Measurements from ENCODE around the gene ADGRA1.

The ADGRA1 gene

GRCh38 chr10:133132473-133133291 is 45.0 kb downstream of the ADGRA1 start (continued):
- TF ChIP-seq RARB (CRISPR knock-in tag; IDR thresholded peaks at IDR 0.05) (no peak), GLIS3 (CRISPR knock-in tag; IDR thresholded peaks at IDR 0.05) (no peak)

- TF ChIP-seq ZNF8 (CRISPR knock-in tag; IDR thresholded peaks at IDR 0.05) (no peak), SNAI2 (CRISPR knock-in tag; IDR thresholded peaks at IDR 0.05) (no peak), ARNTL (CRISPR knock-in tag; IDR thresholded peaks at IDR 0.05; ENCODE audit: borderline replicate concordance, low read depth) (no peak), GLIS3 (CRISPR knock-in tag; IDR thresholded peaks at IDR 0.05) (no peak), ISL1 (CRISPR knock-in tag; IDR thresholded peaks at IDR 0.05) (no peak), CSRNP3 (CRISPR knock-in tag; IDR thresholded peaks at IDR 0.05) (no peak), POU6F1 (CRISPR knock-in tag; IDR thresholded peaks at IDR 0.05; ENCODE audit: borderline replicate concordance, low read depth) (no peak), TSHZ2 (CRISPR knock-in tag; IDR thresholded peaks at IDR 0.05) (no peak), CREB5 (CRISPR knock-in tag; IDR thresholded peaks at IDR 0.05; ENCODE audit: low read depth) (no peak), PPARA (CRISPR knock-in tag; IDR thresholded peaks at IDR 0.05; ENCODE audit: borderline replicate concordance) (no peak), BACH2 (CRISPR knock-in tag; IDR thresholded peaks at IDR 0.05; ENCODE audit: borderline replicate concordance) (no peak), PATZ1 (CRISPR knock-in tag; IDR thresholded peaks at IDR 0.05; ENCODE audit: borderline replicate concordance) (no peak), ZNF565 (CRISPR knock-in tag; conservative IDR thresholded peaks at IDR 0.05; ENCODE audit: low read depth) (no peak), RARB (CRISPR knock-in tag; IDR thresholded peaks at IDR 0.05) (no peak), CSDC2 (CRISPR knock-in tag; IDR thresholded peaks at IDR 0.05) (no peak), TOX (CRISPR knock-in tag; IDR thresholded peaks at IDR 0.05; ENCODE audit: borderline replicate concordance) (no peak), ZFP3 (CRISPR knock-in tag; IDR thresholded peaks at IDR 0.05) (no peak), ESRRG (CRISPR knock-in tag; IDR thresholded peaks at IDR 0.05) (no peak)
- ATAC-seq, result peak; percentile 21; the same call in 2 of the 3 replicates
These were observed 45.9 kb downstream of the ADGRA1 start for GRCh38 chr10:133133471-133134231.
